A549 (cell line): ENCODE data around the gene FAM161A.

Experiments used
- E2F6 ChIP-seq: IDR thresholded peaks from 2 replicates; pipeline ENCODE4 v1.6.1; 2012; ENCODE audit warnings: low read depth, borderline replicate concordance
- MAZ ChIP-seq: fragments of 150-350 bp; IDR thresholded peaks from 2 replicates; pipeline ENCODE4 v1.6.1; 2014; ENCODE audit warnings: antibody characterized with exemption, low read depth, low read length, borderline replicate concordance
- POLR2A ChIP-seq: IDR thresholded peaks from 2 replicates; pipeline ENCODE4 v1.6.1; 2012; ENCODE audit warnings: mild to moderate bottlenecking, low read length

- TF ChIP-seq POLR2A = no peak
- no peak for TF ChIP-seq E2F6
- no peak for TF ChIP-seq MAZ
Observed at GRCh38 chr2:61811821-61812220, 42.0 kb downstream of the FAM161A start.
